Non-pigmented ciliary epithelial cell (primary cell): Measurements from ENCODE around the gene REXO1.
"Not testable (repeated sequence)": the region's sequence is repeated elsewhere in the genome, so short reads cannot be mapped to it uniquely, and the experiment has no call there.

Experiments used
- DNase-seq: peaks from one replicate; pipeline ENCODE4 v3.0.0-alpha.2; 2010; ENCODE audit warnings: low read depth

REXO1 gene, protein sequence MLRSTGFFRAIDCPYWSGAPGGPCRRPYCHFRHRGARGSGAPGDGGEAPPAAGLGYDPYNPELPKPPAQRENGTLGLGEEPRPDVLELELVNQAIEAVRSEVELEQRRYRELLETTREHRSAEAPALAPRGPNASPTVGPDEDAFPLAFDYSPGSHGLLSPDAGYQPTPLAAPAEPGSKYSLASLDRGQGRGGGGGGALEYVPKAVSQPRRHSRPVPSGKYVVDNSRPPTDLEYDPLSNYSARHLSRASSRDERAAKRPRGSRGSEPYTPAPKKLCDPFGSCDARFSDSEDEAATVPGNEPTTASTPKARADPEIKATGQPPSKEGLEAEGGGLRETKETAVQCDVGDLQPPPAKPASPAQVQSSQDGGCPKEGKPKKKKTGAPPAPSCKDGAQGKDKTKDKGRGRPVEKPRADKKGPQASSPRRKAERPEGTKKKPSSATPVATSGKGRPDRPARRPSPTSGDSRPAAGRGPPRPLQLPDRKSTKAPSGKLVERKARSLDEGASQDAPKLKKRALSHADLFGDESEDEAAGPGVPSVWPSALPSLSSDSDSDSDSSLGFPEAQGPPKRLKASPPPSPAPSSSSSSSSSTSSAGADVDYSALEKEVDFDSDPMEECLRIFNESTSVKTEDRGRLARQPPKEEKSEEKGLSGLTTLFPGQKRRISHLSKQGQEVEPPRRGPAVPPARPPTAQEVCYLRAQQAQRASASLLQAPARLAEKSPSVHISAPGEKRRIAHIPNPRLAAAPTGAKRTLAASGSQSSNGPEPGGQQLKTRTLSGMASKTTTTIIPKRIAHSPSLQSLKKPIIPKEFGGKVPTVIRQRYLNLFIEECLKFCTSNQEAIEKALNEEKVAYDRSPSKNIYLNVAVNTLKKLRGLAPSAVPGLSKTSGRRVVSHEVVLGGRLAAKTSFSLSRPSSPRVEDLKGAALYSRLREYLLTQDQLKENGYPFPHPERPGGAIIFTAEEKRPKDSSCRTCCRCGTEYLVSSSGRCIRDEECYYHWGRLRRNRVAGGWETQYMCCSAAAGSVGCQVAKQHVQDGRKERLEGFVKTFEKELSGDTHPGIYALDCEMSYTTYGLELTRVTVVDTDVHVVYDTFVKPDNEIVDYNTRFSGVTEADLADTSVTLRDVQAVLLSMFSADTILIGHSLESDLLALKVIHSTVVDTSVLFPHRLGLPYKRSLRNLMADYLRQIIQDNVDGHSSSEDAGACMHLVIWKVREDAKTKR

GRCh38 chr19:1848399-1849131 lies at the start of gene REXO1:
REXO1 (minus strand) TSS chr19:1848483; CDS start chr19:1848358, 125 bp downstream.
- DNase-seq, result peak; percentile 40

DNA sequence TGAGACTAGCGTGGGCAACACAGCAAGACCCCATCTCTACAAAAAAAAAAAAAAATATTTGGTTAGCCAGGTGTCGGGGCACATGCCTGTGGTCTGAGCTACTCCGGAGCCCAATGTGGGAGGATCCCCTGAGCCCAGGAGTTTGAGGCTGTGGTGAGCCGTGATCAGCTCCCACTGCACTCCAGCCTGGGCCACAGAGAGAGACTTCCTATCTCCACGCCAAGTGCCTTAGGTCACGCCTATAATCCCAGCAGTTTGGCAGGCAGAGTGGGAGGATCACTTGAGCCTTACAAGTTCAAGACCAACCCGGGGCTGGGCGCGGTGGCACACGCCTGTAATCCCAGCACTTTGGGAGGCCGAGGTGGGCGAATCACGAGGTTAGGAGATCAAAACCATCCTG lies 48.2 kb upstream of the REXO1 start:
- DNase-seq, result no peak

DNA sequence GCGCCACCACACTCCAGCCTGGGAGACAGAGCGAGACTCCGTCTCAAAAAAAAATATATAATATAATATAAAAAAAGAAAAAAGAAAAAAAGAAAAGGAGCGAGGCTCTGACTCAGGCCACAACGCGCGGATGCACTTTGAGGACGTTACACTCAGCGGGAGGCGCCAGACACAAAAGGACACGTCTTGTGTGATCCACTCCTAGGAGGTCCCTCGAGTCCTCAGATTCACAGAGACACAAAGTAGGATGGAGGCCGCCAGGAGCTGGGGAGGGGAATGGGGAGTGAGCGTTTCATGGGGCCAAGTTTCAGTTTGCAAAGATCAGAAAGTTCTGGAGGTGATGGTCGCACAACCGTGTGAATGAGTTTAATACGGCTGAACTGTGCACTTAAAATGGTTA lies 45.5 kb upstream of the REXO1 start:
- no peak for DNase-seq

DNA sequence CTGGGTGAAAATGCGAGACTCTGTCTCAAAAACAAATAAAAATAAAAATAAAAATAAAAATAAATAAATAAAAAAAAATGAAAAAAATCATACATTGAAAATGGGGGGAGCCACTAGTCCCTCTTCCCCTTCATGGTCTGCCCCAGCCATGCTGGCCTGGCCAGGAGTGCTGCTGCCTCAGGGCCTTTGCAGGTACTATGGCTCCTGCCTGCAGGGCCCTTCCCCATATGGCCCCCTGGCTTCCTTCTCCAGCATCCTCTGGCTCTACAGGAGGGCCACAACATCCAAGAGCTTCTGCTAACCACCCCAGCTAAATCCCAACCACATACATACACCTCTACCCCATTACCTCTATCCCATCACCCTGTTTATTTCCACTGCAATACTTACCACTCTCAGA lies 41.6 kb upstream of the REXO1 start:
- DNase-seq, result no peak

GRCh38 chr19:1888385-1888784 lies 40.1 kb upstream of the REXO1 start:
- no peak for DNase-seq

- not testable (repeated sequence) for DNase-seq
Observed at GRCh38 chr19:1886360-1886759, 38.1 kb upstream of the REXO1 start.

DNA sequence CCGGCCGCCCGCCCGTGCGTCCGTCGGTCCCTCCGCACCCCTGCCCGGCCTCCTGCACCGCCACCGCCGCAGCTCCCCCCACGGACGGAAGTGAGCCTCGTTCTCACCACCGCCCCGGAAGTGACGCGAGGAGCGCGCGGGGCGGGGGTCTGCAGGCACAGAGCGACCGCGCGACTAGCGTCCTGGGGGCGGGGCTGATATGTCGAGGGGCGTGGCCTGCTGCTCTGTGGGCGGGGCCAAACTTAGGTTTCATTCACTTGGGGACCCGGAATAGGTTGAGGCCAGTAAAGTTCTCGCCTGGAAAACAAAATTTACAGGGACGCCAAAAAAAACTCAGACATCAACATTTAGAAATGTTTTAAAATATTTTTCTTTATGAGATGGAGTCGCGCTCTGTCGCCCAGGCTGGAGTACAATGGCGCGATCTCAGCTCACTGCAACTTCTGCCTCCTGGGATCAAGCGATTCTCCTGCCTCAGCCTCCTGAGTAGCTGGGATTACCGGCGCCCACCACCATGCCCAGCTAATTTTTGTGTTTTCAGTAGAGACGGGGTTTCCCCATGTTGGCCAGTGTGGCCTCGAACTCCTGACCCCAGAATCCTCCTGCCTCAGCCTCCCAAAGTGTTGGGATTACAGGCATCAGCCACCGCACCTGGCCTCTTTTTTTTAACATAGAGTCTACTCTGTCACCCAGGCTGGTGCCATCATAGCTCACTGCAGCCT lies 37.3 kb upstream of the REXO1 start, which contains the start of gene ABHD17A:
ABHD17A (minus strand) TSS at position 99 of the 722 bp plus-strand sequence. CDS start 3,930 bp downstream, outside the sequence.
- DNase-seq, result peak; percentile 53

DNA sequence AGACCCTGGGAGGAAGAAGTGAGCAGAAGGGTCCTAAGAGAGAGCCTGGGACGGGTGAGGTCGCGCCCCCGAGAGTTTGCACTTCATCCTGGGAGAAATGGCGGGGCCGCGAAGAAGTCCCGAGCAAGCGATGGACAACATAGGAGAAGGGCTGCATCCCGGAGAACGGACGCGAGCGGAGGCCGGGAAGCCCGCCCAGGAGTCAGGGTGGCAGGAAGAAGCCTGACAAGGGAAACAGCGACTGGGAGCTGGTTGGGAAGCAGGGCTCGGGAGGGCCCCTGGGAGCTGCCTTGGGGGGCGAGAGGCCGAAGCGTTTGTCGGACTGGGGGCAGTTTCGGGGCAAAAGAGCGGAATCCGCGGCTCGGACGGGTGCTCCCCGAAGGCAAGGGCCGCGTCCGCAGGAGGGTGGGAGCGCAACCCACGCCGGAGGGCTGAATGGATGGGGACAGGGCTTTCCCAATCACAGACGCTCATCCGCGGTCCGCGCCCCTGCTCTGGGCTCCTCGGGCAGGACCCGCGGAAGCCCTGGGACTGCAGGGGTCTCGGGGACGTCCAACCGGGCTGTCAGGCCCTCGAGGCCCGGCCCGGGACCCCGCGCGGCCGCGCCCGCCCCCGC lies 36.5 kb upstream of the REXO1 start:
- DNase-seq, result no peak

- no peak for DNase-seq
Observed at GRCh38 chr19:1884291-1884718, 36.0 kb upstream of the REXO1 start.

DNA sequence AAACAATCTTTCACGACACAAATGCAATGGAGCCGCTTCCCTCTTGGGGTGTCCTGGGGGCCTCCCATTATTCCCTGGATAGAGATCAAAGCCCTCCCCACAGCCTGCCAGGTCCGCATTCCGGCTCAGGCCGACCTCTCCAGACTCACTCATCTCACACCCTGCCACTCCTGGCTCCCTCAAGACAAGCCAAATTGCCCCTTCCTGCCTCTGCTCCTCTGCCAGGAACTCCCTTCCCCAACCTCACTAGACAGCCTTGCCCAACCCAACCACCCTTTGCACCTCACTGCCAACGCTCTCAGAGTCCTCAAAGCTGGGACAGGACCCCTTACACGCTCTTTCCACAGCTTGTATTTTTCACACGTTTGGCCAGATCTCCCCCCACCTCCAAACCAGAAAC lies 35.5 kb upstream of the REXO1 start:
- DNase-seq, result no peak

- DNase-seq, result no peak
Observed at GRCh38 chr19:1882786-1883692, 34.8 kb upstream of the REXO1 start.

DNA sequence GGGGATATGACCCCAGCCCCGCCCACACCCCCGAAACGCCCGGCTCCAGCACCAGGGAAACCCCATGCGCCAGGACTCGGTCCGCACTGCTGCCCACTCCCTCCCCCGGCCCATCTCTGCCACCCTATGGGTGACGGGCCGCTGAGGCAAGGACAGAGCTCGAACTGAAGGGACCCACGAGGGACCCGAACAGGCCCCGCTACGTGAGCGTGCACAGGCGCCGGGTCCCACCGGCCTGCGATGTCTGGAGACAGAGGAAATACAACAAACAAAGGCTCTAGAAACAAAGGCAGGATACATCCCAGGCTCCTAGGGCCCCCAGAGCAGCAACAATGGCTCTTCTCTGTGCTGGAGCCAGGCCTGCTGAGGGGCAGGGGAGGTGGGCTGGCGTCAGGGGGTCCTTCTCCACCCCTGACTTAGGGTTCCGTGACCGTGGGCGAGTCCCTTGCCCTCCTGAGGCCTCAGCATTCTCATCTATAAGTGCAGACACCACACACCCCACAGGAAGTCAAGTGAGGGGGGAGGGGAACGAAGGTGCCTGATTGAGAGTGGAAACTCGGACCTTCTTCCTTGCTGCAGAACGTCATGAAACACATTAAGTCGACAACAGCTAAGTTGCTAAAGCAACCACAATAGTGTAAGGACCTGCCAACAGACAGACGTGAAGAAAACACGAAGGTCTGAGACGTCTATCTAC lies 34.0 kb upstream of the REXO1 start:
- DNase-seq, result no peak

GRCh38 chr19:1881393-1882088 lies 33.3 kb upstream of the REXO1 start:
- DNase-seq, result not testable (repeated sequence)

GRCh38 chr19:1880611-1881392 lies 32.5 kb upstream of the REXO1 start:
- DNase-seq, result no peak

- not testable (repeated sequence) for DNase-seq
Observed at GRCh38 chr19:1879982-1880381, 31.7 kb upstream of the REXO1 start.

GRCh38 chr19:1878583-1878982 lies 30.3 kb upstream of the REXO1 start:
- DNase-seq, result not testable (repeated sequence)

- not testable (repeated sequence) for DNase-seq
Observed at GRCh38 chr19:1877280-1877660, 29.0 kb upstream of the REXO1 start.
